ENCODE data around the gene VPS37C. TPM values are rescaled to one million over a fixed set of nuclear protein-coding genes. Genes with fewer than 3 reads are reported as not detected.

The VPS37C gene
- 18.1 and 20.9 TPM in 2 replicates for total RNA-seq

DNA sequence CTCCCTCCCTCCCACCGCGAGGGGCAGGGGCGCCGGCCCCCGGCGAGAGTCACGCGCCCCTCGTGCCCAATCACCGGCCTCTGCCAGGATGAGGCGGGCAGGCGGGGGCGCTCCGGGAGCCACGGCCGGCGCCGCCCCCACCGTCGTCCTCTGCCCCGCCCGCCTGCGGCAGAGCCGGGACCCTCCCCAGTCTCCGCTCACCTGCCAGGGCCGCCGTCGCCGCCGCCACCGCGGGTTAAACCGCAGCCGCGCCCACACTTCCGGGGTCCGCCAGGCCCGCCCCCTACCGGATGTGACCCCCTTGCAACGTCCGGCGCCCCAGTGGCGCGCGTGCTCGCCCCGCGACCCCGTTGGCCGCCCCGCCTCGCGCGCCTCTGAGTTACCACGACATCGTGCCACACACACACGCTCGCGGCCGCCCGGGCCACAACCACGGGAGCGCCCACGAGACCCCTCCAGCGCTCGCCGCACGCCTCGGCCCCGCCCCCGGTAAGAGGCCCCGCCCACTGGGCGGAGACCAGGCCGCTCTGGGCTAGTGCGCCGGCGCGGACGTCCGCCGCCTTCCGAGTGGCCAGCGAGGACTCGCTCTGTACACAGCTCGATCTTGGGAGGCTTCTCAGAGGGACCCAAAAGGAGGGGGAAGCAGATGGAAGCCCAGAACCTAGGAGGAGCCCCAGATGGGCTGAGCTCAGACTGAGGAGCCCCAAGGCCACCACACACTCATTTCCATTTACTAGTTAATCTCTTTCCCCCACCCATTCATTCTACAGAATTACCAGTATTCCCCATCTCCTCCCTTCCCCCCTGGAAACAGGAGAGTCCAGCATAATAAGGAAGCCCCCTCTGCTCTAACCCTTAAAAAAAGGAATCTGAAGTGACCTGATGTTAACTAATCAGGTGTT lies at the start of gene VPS37C:
Gene VPS37C, minus strand, starts transcription at position 237 of the 902 bp plus-strand sequence. CDS start 22,597 bp downstream, outside the sequence.

DNA sequence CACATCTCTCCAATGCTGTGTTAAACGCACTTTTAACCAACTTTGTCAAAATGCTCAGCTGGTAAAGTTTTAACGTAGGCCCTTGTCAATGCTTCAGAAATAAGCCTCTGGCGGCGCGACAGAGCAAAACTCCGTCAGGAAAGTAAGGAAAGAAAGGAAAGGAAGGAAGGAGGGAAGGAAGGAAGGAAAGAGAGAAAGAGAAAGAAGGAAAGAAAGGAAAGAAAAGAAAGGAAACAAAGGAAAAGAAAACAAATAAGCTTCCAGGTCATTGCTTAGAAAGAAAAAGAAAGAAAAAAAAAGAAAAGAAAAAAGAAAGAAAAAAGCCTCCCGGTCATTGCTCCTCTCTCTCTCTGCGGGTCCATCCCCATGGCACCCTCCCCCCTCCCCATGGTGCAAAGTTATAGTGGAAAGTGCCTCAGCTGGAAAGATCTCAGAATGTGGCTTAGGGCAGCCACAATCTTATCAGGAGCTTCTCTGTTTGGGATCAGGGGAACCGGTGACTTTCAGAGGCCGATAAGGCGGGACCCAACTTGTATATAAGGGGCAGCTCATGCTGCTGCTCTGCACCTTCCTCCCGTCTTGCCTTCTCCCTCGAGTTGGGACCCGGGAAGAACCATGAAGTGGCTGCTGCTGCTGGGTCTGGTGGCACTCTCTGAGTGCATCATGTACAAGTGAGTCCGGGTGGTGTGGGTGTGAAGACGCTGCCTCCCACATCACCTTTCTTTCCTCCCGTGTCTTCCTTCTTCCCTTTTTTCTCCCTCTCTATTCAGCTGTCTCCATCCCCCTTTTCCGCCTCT lies 41.9 kb upstream of the VPS37C start, which contains the start of gene PGA3:
Gene PGA3, plus strand, starts transcription at position 566 of the 797 bp plus-strand sequence. Its CDS starts 50 bp downstream, at position 616.

Other genes with a start within 250 kb of the VPS37C start
- gene TMEM109, start 247.3 kb downstream of the VPS37C start, total RNA-seq, result 104 and 123 TPM in 2 replicates
- 59.2 and 101 TPM in 2 replicates for gene TMEM132A, start 237.0 kb downstream of the VPS37C start, total RNA-seq
- gene SLC15A3, start 209.2 kb downstream of the VPS37C start, total RNA-seq, result 3.2 and 5.6 TPM in 2 replicates
- not detected in 2 replicates for gene CD6, start 189.7 kb downstream of the VPS37C start, total RNA-seq
- gene CD5, start 58.9 kb downstream of the VPS37C start, total RNA-seq, result not detected in 2 replicates
- not detected in 2 replicates for gene PGA3, start 42.1 kb upstream of the VPS37C start, total RNA-seq
- not detected in 2 replicates for gene PGA4, start 60.9 kb upstream of the VPS37C start, total RNA-seq
- not detected in 2 replicates for gene PGA5, start 79.7 kb upstream of the VPS37C start, total RNA-seq
- 4.6 and 9.8 TPM in 2 replicates for gene VWCE, start 133.9 kb upstream of the VPS37C start, total RNA-seq
- 291 and 316 TPM in 2 replicates for gene DDB1, start 171.7 kb upstream of the VPS37C start, total RNA-seq
- 15.8 and 28.1 TPM in 2 replicates for gene TKFC, start 171.8 kb upstream of the VPS37C start, total RNA-seq
- gene CYB561A3, start 200.5 kb upstream of the VPS37C start, total RNA-seq, result 51.6 and 54.1 TPM in 2 replicates
- 19.5 and 24.8 TPM in 2 replicates for gene TMEM138, start 200.9 kb upstream of the VPS37C start, total RNA-seq
- gene TMEM216, start 231.2 kb upstream of the VPS37C start, total RNA-seq, result 8.3 and 9.5 TPM in 2 replicates

Data from vein endothelial cell (primary cell).